Endodermal cell (in vitro differentiated cells): Measurements from ENCODE around the gene EIF4G1. TPM values are rescaled to one million over a fixed set of nuclear protein-coding genes. Genes with fewer than 3 reads are reported as not detected.

Experiments used
- DNase-seq: peaks from one replicate; pipeline ENCODE4 v3.0.0-alpha.2; 2017
- H3K27ac ChIP-seq: 2 replicates; pipeline ENCODE4 v1.5.1; 2013; ENCODE audit warnings: mild to moderate bottlenecking, low read depth, low read length, moderate library complexity
- H3K27me3 ChIP-seq: 2 replicates; pipeline ENCODE4 v1.6.1; 2013; ENCODE audit warnings: mild to moderate bottlenecking, low read length, moderate library complexity; ENCODE audit not compliant: insufficient read depth, control insufficient read depth, poor library complexity, severe bottlenecking
- H3K36me3 ChIP-seq: 2 replicates; pipeline ENCODE4 v1.7.0; 2013; ENCODE audit warnings: mild to moderate bottlenecking, low read length, moderate library complexity; ENCODE audit not compliant: control insufficient read depth, insufficient read depth
- H3K4me1 ChIP-seq: one replicate; pipeline ENCODE4 v1.7.0; 2013; ENCODE audit warnings: low read length; ENCODE audit not compliant: control insufficient read depth, insufficient read depth
- H3K4me3 ChIP-seq: 2 replicates; pipeline ENCODE4 v1.5.1; 2013; ENCODE audit warnings: mild to moderate bottlenecking, low read length, moderate library complexity
- H3K9ac ChIP-seq: 2 replicates; pipeline ENCODE4 v1.6.1; 2013; ENCODE audit warnings: mild to moderate bottlenecking, low read length, moderate library complexity; ENCODE audit not compliant: poor library complexity, severe bottlenecking; ENCODE audit errors: extremely low read depth
- H3K9me3 ChIP-seq: 2 replicates; pipeline ENCODE4 v1.6.1; 2013; ENCODE audit warnings: mild to moderate bottlenecking, low read length, moderate library complexity; ENCODE audit not compliant: control insufficient read depth
- H3K27ac Mint-ChIP-seq: 2 replicates; pipeline ENCODE4 v1.8.0; 2020; ENCODE audit warnings: mixed read lengths
- H3K27me3 Mint-ChIP-seq: 2 replicates; pipeline ENCODE4 v1.8.0; 2021; ENCODE audit warnings: mild to moderate bottlenecking, mixed read lengths; ENCODE audit not compliant: insufficient read depth
- H3K36me3 Mint-ChIP-seq: 2 replicates; pipeline ENCODE4 v1.8.0; 2020; ENCODE audit warnings: low read depth, mixed read lengths
- H3K4me1 Mint-ChIP-seq: 2 replicates; pipeline ENCODE4 v1.8.0; 2020; ENCODE audit warnings: mixed read lengths
- H3K4me3 Mint-ChIP-seq: 2 replicates; pipeline ENCODE4 v1.8.0; 2020; ENCODE audit warnings: mild to moderate bottlenecking, moderate library complexity, mixed read lengths
- H3K9me3 Mint-ChIP-seq: 2 replicates; pipeline ENCODE4 v1.8.0; 2020; ENCODE audit warnings: mild to moderate bottlenecking, mixed read lengths
- CTCF ChIP-seq: fragments of 200-600 bp; sonication (generic); conservative IDR thresholded peaks from 2 replicates; pipeline ENCODE4 v1.5.0; 2021; ENCODE audit warnings: antibody characterized with exemption, mild to moderate bottlenecking
- WGBS, 2 experiments: methylation state at CpG; one replicate each; pipeline versions ENCODE4 v1.1.5 to v1.1.7; 2013; ENCODE audit warnings: missing lambda C conversion rate in 2 of 2, mixed read lengths in 1 of 2; ENCODE audit not compliant: insufficient coverage in 1 of 2, insufficient read length in 1 of 2; 5-methylcytosine and 5-hydroxymethylcytosine counted together
- total RNA-seq, 2 donors: library from RNA; stranded (reverse); fragmentation: NEBNext Ultra II Directional in 1 of 2; extraction: Animal tissue kit (Norgen Biotek cat#: 25700) in 1 of 2; gene quantifications; 2 replicates in 1 of 2; 3 replicates in 1 of 2; pipeline ENCODE4 v1.2.1, GENCODE V29; 2021

Gene EIF4G1
- total RNA-seq, 2 donors from 2014 or later: 408 to 475 TPM

- Histone ChIP-seq H3K27me3 (no peaks in the 10 kb centered on the region), H3K36me3 (peaks cover 43% of the 10 kb centered on the region), H3K4me3 (no peak overlapping the region), H3K27ac (no peak overlapping the region), H3K9ac (no peak overlapping the region), H3K4me1 (peaks cover 12% of the 10 kb centered on the region), H3K9me3 (no peaks in the 10 kb centered on the region)
- DNase-seq: no peak
- no peak for TF ChIP-seq CTCF
- Mint-ChIP-seq H3K4me1 (peaks cover 38% of the 10 kb centered on the region), H3K4me3 (no peak overlapping the region), H3K36me3 (peaks cover 39% of the 10 kb centered on the region), H3K9me3 (no peaks in the 10 kb centered on the region), H3K27ac (no peak overlapping the region), H3K27me3 (no peaks in the 10 kb centered on the region)
- WGBS, 2 experiments: 83 to 94% methylated on average over 4 of the region's 4 CpGs
Measured at GRCh38 chr3:184348057-184348382, 33.6 kb downstream of the EIF4G1 start.

GRCh38 chr3:184349563-184350470 lies 35.4 kb downstream of the EIF4G1 start:
- Histone ChIP-seq H3K9ac (no peak overlapping the region), H3K4me3 (no peak overlapping the region), H3K9me3 (no peaks in the 10 kb centered on the region), H3K27ac (no peak overlapping the region), H3K36me3 (peaks cover 40% of the 10 kb centered on the region), H3K27me3 (no peaks in the 10 kb centered on the region), H3K4me1 (peaks cover 12% of the 10 kb centered on the region)
- Mint-ChIP-seq H3K4me1 (peaks cover 38% of the 10 kb centered on the region), H3K36me3 (peaks cover 36% of the 10 kb centered on the region), H3K9me3 (no peaks in the 10 kb centered on the region), H3K27me3 (no peaks in the 10 kb centered on the region), H3K4me3 (no peak overlapping the region), H3K27ac (no peak overlapping the region)
- 94 to 95% methylated on average over 9 to 10 of the region's 10 CpGs for WGBS, 2 experiments
- DNase-seq: no peak
- TF ChIP-seq CTCF: no peak

- H3K9me3 Mint-ChIP-seq: no peaks in the 10 kb centered on the region
- TF ChIP-seq CTCF: no peak
Measured at GRCh38 chr3:184350618-184351017, 36.2 kb downstream of the EIF4G1 start.

More at GRCh38 chr3:184350618-184351017, 36.2 kb downstream of the EIF4G1 start:
- Histone ChIP-seq H3K36me3 (peaks cover 47% of the 10 kb centered on the region), H3K27ac (no peak overlapping the region), H3K9ac (no peak overlapping the region), H3K4me3 (no peak overlapping the region), H3K9me3 (no peaks in the 10 kb centered on the region), H3K4me1 (peaks cover 12% of the 10 kb centered on the region), H3K27me3 (no peaks in the 10 kb centered on the region)
- Mint-ChIP-seq H3K36me3 (peaks cover 38% of the 10 kb centered on the region), H3K27ac (no peak overlapping the region), H3K4me1 (peaks cover 33% of the 10 kb centered on the region), H3K4me3 (no peak overlapping the region), H3K27me3 (no peaks in the 10 kb centered on the region)
- 90 to 96% methylated on average over 6 of the region's 6 CpGs for WGBS, 2 experiments
- DNase-seq: no peak
